Measurements from ENCODE around the gene TEKT5.
"Not testable (repeated sequence)": the region's sequence is repeated elsewhere in the genome, so short reads cannot be mapped to it uniquely, and the experiment has no call there.

Gene TEKT5

DNA sequence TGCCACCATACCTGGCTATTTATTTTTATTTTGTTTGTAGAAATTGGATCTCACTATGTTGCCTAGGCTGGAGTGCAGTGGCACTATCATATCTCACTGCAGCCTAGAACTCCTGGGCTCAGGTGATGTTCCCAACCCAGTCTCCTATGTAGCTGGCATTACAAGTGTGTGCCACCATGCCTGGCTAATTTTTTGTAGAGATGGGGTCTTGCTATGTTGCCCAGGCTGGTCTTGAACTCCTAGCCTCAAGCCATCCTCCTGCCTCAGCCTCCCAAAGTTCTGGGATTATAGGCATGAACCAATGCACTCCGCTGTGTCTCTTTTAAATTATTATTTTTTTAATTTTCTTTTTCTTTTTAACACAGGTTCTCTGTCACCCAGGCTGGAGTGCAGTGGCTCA is 45.6 kb downstream of the TEKT5 start:
- not testable (repeated sequence) for H3K9me3 ChIP-seq (ENCODE audit: control insufficient read depth in 1 of 2, low read length in 2 of 2); H3K9ac ChIP-seq (ENCODE audit: low read depth in 1 of 2, low read length in 2 of 2); H3K4me3 ChIP-seq (ENCODE audit: low read depth in 1 of 2, low read length in 2 of 2); H3K36me3 ChIP-seq (ENCODE audit: control insufficient read depth in 1 of 2, insufficient read depth in 2 of 2, low read length in 2 of 2); H3K27me3 ChIP-seq (ENCODE audit: control insufficient read depth in 1 of 2, insufficient read depth in 2 of 2, low read length in 2 of 2); H3K27ac ChIP-seq (ENCODE audit: low read depth, low read length)
- H3K4me1 ChIP-seq (ENCODE audit: control insufficient read depth in 1 of 2, insufficient read depth in 2 of 2, low read length in 2 of 2), result peaks cover 13 to 22% of the 10 kb centered on the region in 2 donors

DNA sequence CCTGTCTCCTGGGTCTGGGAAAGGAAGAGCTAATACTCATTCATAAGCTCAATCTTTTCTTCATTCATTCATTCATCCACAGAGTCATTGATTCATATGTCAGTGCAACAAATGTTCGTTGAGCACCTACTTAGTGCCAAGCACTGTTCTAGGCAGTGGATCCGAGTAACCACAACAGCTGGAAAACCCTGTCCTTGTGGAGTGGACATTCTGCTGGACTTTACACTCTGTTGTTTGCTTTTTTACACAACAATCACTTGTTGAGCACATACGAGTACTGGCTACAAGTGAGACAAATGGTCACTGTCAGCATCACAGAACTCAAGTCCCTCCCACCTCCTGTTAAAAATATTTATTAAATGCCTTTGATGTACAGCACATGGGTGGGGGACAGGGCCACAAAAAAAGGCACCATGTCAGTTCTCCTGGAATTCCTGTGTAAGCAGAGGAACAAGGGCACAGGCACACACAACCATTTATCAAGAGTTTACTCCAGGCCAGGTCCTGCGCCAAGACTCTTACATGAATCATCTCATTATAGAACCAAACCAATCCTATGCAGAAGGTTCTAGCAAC is 46.9 kb downstream of the TEKT5 start:
- Histone ChIP-seq H3K9me3 (ENCODE audit: control insufficient read depth in 1 of 2, low read length in 2 of 2) (no peaks in the 10 kb centered on the region), H3K27ac (ENCODE audit: low read depth, low read length) (no peak overlapping the region), H3K4me1 (ENCODE audit: control insufficient read depth in 1 of 2, insufficient read depth in 2 of 2, low read length in 2 of 2) (peaks cover 7 to 17% of the 10 kb centered on the region in 2 donors), H3K4me3 (ENCODE audit: low read depth in 1 of 2, low read length in 2 of 2) (no peak overlapping the region), H3K9ac (ENCODE audit: low read depth in 1 of 2, low read length in 2 of 2) (no peak overlapping the region), H3K27me3 (ENCODE audit: control insufficient read depth in 1 of 2, insufficient read depth in 2 of 2, low read length in 2 of 2) (no peaks in the 10 kb centered on the region), H3K36me3 (ENCODE audit: control insufficient read depth in 1 of 2, insufficient read depth in 2 of 2, low read length in 2 of 2) (no peaks in the 10 kb centered on the region)

DNA sequence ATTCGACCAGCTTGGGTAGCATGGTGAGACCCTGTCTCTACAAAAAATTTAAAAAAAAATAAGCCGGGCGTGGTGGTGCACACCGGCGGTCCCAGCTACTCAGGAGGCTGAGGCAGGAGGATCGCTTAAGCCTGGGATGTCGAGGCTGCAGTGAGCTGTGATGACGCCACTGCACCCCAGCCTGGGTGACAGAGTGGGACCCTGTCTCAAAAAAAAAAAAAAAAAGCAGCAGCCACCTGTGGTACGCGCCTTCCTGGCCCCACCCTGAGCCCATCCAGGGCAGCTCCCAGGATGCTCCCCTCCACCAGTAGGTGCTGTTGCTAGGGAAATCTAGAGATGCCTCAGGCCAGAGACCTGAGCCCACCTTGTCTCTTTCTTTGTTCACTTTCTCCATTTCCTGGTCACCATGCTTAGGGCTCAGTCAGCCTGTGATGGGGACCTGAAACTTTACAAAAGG is 47.4 kb downstream of the TEKT5 start:
- no peak overlapping the region for H3K9ac ChIP-seq (ENCODE audit: low read depth in 1 of 2, low read length in 2 of 2)
- no peaks in the 10 kb centered on the region for H3K9me3 ChIP-seq (ENCODE audit: control insufficient read depth in 1 of 2, low read length in 2 of 2)
- no peaks in the 10 kb centered on the region for H3K27me3 ChIP-seq (ENCODE audit: control insufficient read depth in 1 of 2, insufficient read depth in 2 of 2, low read length in 2 of 2)
- no peak overlapping the region for H3K4me3 ChIP-seq (ENCODE audit: low read depth in 1 of 2, low read length in 2 of 2)
- no peak overlapping the region for H3K27ac ChIP-seq (ENCODE audit: low read depth, low read length)
- H3K36me3 ChIP-seq (ENCODE audit: control insufficient read depth in 1 of 2, insufficient read depth in 2 of 2, low read length in 2 of 2), result no peaks in the 10 kb centered on the region
- H3K4me1 ChIP-seq (ENCODE audit: control insufficient read depth in 1 of 2, insufficient read depth in 2 of 2, low read length in 2 of 2), result peaks cover 7 to 17% of the 10 kb centered on the region in 2 donors

DNA sequence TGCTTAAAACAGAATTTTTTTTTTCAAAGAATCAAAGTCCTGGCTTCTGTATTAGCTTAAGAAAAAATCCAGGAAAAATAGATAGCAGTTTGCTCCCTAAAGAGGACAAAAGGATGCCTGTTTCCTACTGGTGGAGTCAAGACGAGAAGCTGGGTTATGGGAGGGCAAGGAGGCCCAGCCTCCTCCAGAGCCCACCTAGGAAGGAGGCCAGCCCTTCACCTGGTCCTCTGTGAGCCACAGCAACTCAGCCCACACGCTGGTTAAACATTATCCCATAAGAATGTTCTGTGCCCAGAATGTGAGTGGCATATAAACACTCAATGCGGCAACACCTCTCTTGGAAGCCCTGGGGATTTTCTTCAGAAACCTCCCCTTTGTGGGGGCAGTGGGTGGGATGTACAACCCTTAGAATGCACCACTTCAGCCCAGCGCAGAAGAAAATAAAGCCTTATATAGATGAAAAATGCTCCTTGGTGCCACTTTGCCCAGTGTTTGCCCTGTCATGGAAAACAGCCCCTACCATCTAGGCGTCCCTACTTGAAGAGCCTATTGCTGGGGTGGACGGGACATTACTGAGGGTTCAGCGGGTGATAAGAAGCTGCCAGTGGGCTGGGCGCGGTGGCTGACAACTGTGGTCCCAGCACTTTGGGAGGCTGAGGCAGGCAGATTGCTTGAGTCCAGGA is 48.0 kb downstream of the TEKT5 start:
- peak overlapping the region in 1 of 2 donors; percentile 15 for H3K4me3 ChIP-seq (ENCODE audit: low read depth in 1 of 2, low read length in 2 of 2)
- H3K9ac ChIP-seq (ENCODE audit: low read depth in 1 of 2, low read length in 2 of 2), result no peak overlapping the region
- H3K4me1 ChIP-seq (ENCODE audit: control insufficient read depth in 1 of 2, insufficient read depth in 2 of 2, low read length in 2 of 2), result peaks cover 7 to 16% of the 10 kb centered on the region in 2 donors
- H3K9me3 ChIP-seq (ENCODE audit: control insufficient read depth in 1 of 2, low read length in 2 of 2), result no peaks in the 10 kb centered on the region
- no peaks in the 10 kb centered on the region for H3K27me3 ChIP-seq (ENCODE audit: control insufficient read depth in 1 of 2, insufficient read depth in 2 of 2, low read length in 2 of 2)
- no peak overlapping the region for H3K27ac ChIP-seq (ENCODE audit: low read depth, low read length)
- no peaks in the 10 kb centered on the region for H3K36me3 ChIP-seq (ENCODE audit: control insufficient read depth in 1 of 2, insufficient read depth in 2 of 2, low read length in 2 of 2)

DNA sequence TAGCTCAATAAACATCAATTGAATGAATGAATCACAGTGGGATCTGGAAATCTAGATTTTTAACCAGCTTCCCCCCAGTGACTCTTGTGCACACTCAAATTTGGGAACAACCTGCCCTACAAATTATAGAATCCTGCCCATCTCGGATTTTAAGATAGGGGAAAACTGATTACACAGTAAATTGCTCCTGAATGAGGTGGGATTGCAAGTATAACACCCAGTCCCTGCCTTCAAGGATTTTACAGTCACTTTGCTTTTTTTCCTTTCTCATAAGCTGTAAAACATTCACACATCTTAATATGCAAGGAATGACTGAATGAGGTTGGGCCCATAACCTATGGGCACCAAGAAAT is 48.5 kb downstream of the TEKT5 start:
- Histone ChIP-seq H3K36me3 (ENCODE audit: control insufficient read depth in 1 of 2, insufficient read depth in 2 of 2, low read length in 2 of 2) (no peaks in the 10 kb centered on the region), H3K27me3 (ENCODE audit: control insufficient read depth in 1 of 2, insufficient read depth in 2 of 2, low read length in 2 of 2) (no peaks in the 10 kb centered on the region), H3K4me1 (ENCODE audit: control insufficient read depth in 1 of 2, insufficient read depth in 2 of 2, low read length in 2 of 2) (peaks cover 7 to 16% of the 10 kb centered on the region in 2 donors), H3K4me3 (ENCODE audit: low read depth in 1 of 2, low read length in 2 of 2) (no peak overlapping the region), H3K9me3 (ENCODE audit: control insufficient read depth in 1 of 2, low read length in 2 of 2) (no peaks in the 10 kb centered on the region), H3K9ac (ENCODE audit: low read depth in 1 of 2, low read length in 2 of 2) (no peak overlapping the region), H3K27ac (ENCODE audit: low read depth, low read length) (no peak overlapping the region)

DNA sequence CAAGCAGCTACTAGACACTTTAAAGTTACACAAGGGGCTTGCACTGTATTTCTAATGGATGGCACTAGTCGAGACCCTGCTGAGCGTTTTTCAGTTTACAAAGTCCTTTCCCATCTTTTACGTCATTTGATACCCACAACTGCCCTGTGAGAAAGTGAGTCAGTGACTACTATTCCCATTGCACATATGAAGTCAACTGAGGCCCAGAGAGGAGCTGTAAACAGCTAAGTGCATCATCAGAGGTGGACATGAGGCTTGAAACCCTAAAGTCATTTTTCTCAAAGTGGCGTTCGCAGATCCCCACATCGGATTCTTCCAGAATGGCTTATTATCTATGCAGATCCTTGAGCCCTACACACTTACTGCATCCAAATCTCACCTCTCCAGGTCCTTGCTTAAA is 50.6 kb downstream of the TEKT5 start:
- Histone ChIP-seq H3K36me3 (ENCODE audit: control insufficient read depth in 1 of 2, insufficient read depth in 2 of 2, low read length in 2 of 2) (no peaks in the 10 kb centered on the region), H3K27ac (ENCODE audit: low read depth, low read length) (no peak overlapping the region), H3K9ac (ENCODE audit: low read depth in 1 of 2, low read length in 2 of 2) (no peak overlapping the region), H3K4me3 (ENCODE audit: low read depth in 1 of 2, low read length in 2 of 2) (no peak overlapping the region), H3K27me3 (ENCODE audit: control insufficient read depth in 1 of 2, insufficient read depth in 2 of 2, low read length in 2 of 2) (no peaks in the 10 kb centered on the region), H3K9me3 (ENCODE audit: control insufficient read depth in 1 of 2, low read length in 2 of 2) (no peaks in the 10 kb centered on the region), H3K4me1 (ENCODE audit: control insufficient read depth in 1 of 2, insufficient read depth in 2 of 2, low read length in 2 of 2) (peaks cover 7 to 16% of the 10 kb centered on the region in 2 donors)

DNA sequence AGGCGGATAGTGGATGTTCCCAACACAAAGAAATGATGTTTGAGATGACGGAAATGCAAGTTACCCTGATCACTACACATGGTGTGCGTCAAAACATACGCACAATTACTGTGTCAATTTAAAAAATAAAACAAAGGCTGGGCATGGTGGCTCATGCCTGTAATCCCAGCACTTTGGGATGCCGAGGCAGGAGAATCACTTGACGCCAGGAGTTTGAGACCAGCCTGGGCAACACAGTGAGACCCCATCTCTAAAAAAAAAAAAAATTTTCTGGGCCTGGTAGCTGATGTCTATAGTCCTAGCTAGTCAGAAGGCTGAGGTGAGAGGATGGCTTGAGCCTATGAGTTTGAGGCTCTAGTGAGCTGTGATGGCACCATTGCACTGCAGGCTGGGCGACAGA is 51.8 kb downstream of the TEKT5 start:
- Histone ChIP-seq H3K27ac (ENCODE audit: low read depth, low read length) (no peak overlapping the region), H3K4me1 (ENCODE audit: control insufficient read depth in 1 of 2, insufficient read depth in 2 of 2, low read length in 2 of 2) (peaks cover 7 to 16% of the 10 kb centered on the region in 2 donors), H3K9me3 (ENCODE audit: control insufficient read depth in 1 of 2, low read length in 2 of 2) (no peaks in the 10 kb centered on the region), H3K36me3 (ENCODE audit: control insufficient read depth in 1 of 2, insufficient read depth in 2 of 2, low read length in 2 of 2) (no peaks in the 10 kb centered on the region), H3K4me3 (ENCODE audit: low read depth in 1 of 2, low read length in 2 of 2) (no peak overlapping the region), H3K27me3 (ENCODE audit: control insufficient read depth in 1 of 2, insufficient read depth in 2 of 2, low read length in 2 of 2) (no peaks in the 10 kb centered on the region), H3K9ac (ENCODE audit: low read depth in 1 of 2, low read length in 2 of 2) (no peak overlapping the region)

DNA sequence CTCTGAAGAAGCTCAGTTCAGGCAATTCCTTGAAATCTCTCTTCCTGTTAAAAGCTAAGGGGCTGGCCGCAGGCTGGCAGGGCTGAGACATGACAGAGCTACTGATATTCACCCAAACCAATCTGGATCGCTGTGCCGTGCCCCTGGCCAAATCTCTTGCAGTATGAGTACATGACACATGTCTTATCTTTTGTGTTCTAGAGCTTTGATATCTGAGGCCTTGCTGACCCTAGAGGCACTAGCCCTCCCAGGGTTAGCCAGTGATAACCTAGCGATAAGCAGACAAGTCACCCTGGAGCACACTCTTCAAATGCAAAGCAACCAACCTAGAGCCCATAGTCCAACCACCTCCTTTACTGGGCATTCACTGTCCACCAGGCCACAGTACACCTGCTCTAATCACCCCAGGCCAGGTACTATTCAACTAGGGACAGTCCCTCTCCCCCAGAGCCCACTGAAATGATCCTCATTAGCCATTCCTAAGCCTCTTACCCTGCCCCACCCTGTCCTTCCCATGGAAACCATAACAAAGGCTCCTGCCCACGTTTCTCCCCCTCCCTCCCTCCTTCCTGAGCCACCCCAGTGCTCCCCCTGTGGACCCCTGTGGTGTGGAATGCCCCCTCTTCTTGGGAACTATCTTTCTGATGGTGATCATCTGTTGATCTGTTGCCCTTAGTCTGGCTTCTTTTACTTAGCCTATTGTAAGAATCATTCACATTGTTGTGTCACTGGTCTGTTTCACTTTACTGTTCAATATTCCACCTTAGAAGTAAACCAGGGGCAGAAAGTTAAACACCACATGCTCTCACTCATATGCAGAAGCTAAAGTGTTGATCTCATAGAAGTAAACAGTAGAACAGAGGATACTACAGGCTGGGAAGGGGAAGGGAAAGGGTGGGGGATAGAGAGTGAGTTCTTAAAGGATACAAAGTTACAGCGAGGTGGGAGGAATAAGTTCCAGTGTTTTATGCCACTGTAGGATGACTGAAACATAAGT is 52.5 kb downstream of the TEKT5 start:
- H3K9ac ChIP-seq (ENCODE audit: low read depth in 1 of 2, low read length in 2 of 2), result no peak overlapping the region
- H3K9me3 ChIP-seq (ENCODE audit: control insufficient read depth in 1 of 2, low read length in 2 of 2), result no peaks in the 10 kb centered on the region
- H3K4me3 ChIP-seq (ENCODE audit: low read depth in 1 of 2, low read length in 2 of 2), result no peak overlapping the region
- H3K27me3 ChIP-seq (ENCODE audit: control insufficient read depth in 1 of 2, insufficient read depth in 2 of 2, low read length in 2 of 2), result no peaks in the 10 kb centered on the region
- H3K27ac ChIP-seq (ENCODE audit: low read depth, low read length), result no peak overlapping the region
- H3K4me1 ChIP-seq (ENCODE audit: control insufficient read depth in 1 of 2, insufficient read depth in 2 of 2, low read length in 2 of 2), result peaks cover 7 to 16% of the 10 kb centered on the region in 2 donors
- no peaks in the 10 kb centered on the region for H3K36me3 ChIP-seq (ENCODE audit: control insufficient read depth in 1 of 2, insufficient read depth in 2 of 2, low read length in 2 of 2)

DNA sequence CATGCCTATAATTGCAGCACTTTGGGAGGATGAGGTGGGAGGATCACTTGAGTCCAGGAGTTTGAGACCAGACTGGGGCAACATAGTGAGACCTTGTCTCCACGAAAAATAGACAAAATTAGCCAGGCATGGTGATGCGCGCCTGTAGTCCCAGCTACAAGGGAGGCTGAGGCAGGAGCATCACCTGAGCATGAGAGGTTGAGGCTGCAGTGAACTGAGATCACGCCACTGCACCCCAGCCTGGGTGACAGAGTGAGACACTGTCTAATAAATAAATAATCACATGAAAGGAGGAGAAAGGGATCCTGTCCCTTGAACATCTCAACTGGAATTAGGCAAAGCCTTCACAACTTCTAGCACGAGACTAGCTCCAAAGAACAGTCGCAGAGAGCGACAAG is 53.2 kb downstream of the TEKT5 start:
- no peak overlapping the region for H3K9ac ChIP-seq (ENCODE audit: low read depth in 1 of 2, low read length in 2 of 2)
- H3K27ac ChIP-seq (ENCODE audit: low read depth, low read length), result no peak overlapping the region
- H3K27me3 ChIP-seq (ENCODE audit: control insufficient read depth in 1 of 2, insufficient read depth in 2 of 2, low read length in 2 of 2), result no peaks in the 10 kb centered on the region
- no peak overlapping the region for H3K4me3 ChIP-seq (ENCODE audit: low read depth in 1 of 2, low read length in 2 of 2)
- no peaks in the 10 kb centered on the region for H3K36me3 ChIP-seq (ENCODE audit: control insufficient read depth in 1 of 2, insufficient read depth in 2 of 2, low read length in 2 of 2)
- peaks cover 1 to 11% of the 10 kb centered on the region in 2 donors for H3K4me1 ChIP-seq (ENCODE audit: control insufficient read depth in 1 of 2, insufficient read depth in 2 of 2, low read length in 2 of 2)
- H3K9me3 ChIP-seq (ENCODE audit: control insufficient read depth in 1 of 2, low read length in 2 of 2), result no peaks in the 10 kb centered on the region

DNA sequence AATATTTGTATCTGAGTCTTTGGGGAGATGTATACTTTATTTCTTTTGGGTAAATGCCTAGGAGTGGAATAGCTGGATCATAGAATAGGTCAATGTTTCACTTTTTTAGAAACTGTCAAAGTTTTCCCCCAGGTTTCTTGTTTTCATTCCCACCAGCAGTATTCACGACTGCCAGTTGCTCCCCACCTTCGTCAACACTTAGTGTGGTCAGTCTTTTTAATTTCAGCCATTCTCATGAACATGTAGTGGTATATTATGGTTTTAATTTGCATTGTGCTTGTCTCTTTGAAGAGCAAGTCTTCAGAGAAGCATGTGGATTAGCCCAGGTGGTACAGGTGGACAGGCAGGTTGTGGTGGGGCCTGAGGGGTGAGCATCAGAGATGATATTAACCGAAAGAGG is 53.8 kb downstream of the TEKT5 start:
- Histone ChIP-seq H3K4me1 (ENCODE audit: control insufficient read depth in 1 of 2, insufficient read depth in 2 of 2, low read length in 2 of 2) (peaks cover 0 to 8% of the 10 kb centered on the region in 2 donors), H3K9me3 (ENCODE audit: control insufficient read depth in 1 of 2, low read length in 2 of 2) (no peaks in the 10 kb centered on the region), H3K9ac (ENCODE audit: low read depth in 1 of 2, low read length in 2 of 2) (no peak overlapping the region), H3K27me3 (ENCODE audit: control insufficient read depth in 1 of 2, insufficient read depth in 2 of 2, low read length in 2 of 2) (no peaks in the 10 kb centered on the region), H3K36me3 (ENCODE audit: control insufficient read depth in 1 of 2, insufficient read depth in 2 of 2, low read length in 2 of 2) (no peaks in the 10 kb centered on the region), H3K27ac (ENCODE audit: low read depth, low read length) (no peak overlapping the region), H3K4me3 (ENCODE audit: low read depth in 1 of 2, low read length in 2 of 2) (no peak overlapping the region)

Measured in duodenal mucosa (tissue), 2 donors.